HTERT RPE-1 (cell line): ENCODE measurements around the gene PRKAR1B.

Experiments used
- in situ Hi-C: fragments of 300-500 bp; cut with MboI; formaldehyde crosslinking; loops from 4 replicates; pipeline ENCODE4 v1.14.3; 2020; ENCODE audit warnings: low sequenced_read_pairs

PRKAR1B gene

GRCh38 chr7:514651-515598, 212.2 kb downstream of the PRKAR1B start:
- in situ Hi-C loops, result no loop called here

DNA sequence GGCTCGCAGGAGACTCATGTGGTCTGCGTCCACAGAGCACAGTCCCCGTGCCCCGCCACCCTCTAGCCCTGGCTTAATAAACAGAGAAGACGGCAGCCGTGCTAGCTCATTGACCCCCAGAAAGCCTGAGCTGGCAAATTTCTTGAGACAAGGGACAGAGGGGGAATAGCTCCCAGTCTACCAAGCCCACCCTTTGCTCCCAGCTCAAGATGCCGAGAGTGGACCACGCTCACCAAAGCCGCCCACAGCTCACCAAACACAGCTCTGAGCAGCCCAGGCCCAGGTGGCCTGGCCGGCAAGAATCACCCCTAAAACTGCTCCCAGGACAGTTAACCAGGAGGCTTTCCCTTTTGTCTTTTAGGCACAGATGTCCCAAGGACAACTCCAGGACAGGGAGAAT, 212.8 kb downstream of the PRKAR1B start:
- in situ Hi-C loops, result no loop called here

GRCh38 chr7:513521-514166, 213.4 kb downstream of the PRKAR1B start:
- in situ Hi-C loops, result no loop called here

GRCh38 chr7:512541-513311, 214.4 kb downstream of the PRKAR1B start:
- in situ Hi-C loops, result no loop called here

DNA sequence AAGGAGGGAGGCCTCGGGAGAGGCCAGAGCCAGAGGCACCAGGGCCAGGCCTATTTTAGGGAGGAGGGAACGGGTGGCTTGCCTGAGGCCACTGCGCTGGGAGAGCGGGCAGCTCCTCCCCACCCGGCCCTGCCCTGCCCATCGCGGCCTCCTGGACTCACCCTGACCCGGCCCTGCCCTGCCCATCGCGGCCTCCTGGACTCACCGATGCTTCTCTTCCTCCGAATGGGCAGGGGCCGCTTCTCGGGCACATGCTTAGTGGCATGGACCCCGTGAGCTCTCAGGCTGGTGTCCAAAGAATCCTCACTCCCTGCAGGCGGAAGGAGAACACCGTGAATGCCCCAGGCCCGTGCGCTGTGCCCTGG, 215.0 kb downstream of the PRKAR1B start:
- in situ Hi-C loops, result no loop called here

DNA sequence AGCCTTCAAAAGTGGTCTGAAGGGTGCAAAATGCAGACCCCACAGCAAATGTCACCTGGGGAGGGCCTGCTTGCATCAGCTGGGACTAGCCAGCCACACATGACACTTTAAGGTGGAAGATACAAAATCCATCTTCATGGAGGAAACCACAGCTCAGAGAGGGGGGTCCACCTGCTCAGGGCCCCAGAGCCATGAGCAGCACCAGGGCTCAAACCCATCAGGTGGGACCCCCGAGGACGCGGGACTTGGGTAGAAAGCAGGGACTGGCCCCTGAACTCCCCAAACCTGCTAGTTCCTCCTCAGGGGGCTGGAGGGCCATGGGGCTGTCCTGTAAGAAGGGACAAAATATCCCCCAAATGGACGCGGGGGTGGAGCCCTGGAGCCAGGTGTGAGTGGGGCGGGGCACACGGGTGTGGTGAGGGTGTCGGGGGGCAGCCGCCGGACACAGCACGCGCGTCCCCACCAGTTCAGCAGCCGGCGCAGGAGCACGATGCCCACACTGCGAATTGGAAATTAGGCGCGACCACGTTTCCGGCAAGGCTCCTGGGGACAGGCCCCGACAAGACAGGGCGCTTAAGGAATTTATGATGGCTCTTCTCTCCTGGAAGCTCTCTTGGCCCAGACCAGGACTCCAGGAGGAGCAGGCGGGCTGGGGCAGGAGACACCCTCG, 215.5 kb downstream of the PRKAR1B start:
- in situ Hi-C loops, result no loop called here

DNA sequence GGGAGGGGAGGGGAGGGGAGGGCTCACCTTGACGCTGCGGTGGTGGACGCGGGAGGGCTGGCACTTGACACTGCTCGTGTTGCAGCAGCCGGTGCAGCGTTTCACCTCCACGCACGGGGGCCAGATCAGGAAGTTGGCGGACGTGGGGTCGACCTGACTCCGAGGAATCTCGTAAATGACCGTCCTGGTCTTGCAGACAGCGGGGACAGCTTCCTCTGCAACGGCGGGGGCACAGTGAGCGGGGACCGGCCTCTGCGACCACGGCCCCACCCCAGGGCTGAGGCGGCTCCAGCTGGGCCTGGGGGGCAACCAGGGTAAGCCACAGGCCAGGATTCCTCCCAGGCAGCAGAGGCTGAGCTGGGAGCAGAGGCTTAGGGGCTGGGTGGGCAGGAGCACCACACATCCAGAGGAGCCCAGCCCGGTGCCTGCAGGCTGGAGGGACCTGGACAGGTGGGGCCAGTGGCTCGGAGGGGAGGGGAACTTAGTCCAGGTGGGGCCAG, 216.2 kb downstream of the PRKAR1B start:
- in situ Hi-C loops, result no loop called here

- in situ Hi-C loops, result no loop called here
Measured at GRCh38 chr7:510131-510481, 217.0 kb downstream of the PRKAR1B start.

- in situ Hi-C loops, result no loop called here
Measured at GRCh38 chr7:509426-510130, 217.5 kb downstream of the PRKAR1B start.

DNA sequence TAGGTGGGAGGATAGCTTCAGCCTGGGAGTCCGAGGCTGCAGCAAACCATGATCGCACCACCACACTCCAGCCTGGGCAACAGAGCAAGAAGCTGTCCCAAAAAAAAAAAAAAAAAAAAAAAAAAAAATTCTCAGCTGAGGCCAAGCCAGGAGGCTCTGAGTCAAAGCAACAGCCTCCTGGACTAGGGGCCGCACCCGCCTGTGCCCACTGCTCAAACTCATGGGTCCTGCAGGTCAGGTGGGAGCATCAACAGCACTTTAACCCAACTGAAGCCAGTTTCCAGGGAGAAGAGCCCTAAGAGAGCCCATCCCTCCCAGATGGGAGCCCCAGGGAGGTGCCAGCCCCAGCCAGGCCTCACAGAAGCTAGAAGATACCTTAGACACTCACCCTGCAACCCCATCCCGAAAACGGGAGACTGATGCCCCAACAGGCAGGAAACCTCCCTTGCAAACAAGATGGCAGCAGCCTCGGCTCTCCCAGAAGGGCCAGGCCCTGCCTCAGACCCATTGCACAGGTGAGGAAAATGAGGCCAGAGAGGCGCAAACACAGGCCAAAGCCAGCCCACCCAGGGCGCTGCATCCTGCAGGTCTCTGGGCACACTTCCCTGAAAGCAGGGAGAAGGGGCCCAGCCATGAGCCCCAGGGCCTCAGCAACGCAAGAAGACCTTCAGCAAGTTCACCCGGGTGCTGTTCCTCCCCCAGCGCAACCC, 218.5 kb downstream of the PRKAR1B start:
- in situ Hi-C loops, result no loop called here

GRCh38 chr7:507623-508300, 219.3 kb downstream of the PRKAR1B start:
- in situ Hi-C loops, result no loop called here

- in situ Hi-C loops, result no loop called here
Measured at GRCh38 chr7:506921-507622, 220.0 kb downstream of the PRKAR1B start.

GRCh38 chr7:506391-506831, 220.7 kb downstream of the PRKAR1B start:
- in situ Hi-C loops, result no loop called here

- in situ Hi-C loops, result no loop called here
Measured at GRCh38 chr7:505171-505570, 221.9 kb downstream of the PRKAR1B start.

GRCh38 chr7:504221-505111, 222.6 kb downstream of the PRKAR1B start:
- in situ Hi-C loops, result no loop called here

- in situ Hi-C loops, result no loop called here
Measured at GRCh38 chr7:503575-504111, 223.4 kb downstream of the PRKAR1B start.

DNA sequence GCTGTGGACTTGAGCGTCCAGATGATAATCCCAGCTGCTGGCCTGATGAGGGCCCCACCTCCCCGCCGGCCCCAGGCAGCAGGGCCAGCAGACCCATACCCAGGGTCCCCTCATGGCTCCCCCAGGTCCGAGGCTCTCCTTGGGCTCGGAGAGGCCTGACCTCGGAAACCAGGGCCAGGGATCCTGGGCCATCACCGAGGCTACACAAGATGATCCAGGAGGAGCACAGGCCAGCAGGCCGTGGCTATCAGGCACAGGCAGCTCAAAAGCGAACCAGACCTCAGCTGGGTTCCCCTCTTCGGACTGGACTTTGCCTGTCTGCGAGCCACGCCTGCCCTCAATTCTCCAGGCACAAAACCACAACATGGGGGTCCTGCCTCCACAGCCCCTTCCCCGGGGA, 224.8 kb downstream of the PRKAR1B start:
- in situ Hi-C loops, result no loop called here
